GM12801 (cell line): ENCODE data around the gene DGCR8.

Source experiments
- CTCF ChIP-seq: IDR thresholded peaks from one replicate; pipeline ENCODE4 v1.5.1; 2011; ENCODE audit warnings: control low read depth; ENCODE audit not compliant: insufficient read length; ENCODE audit errors: extremely low read depth

Gene DGCR8

GRCh38 chr22:20130731-20131596, 50.9 kb downstream of the DGCR8 start:
- TF ChIP-seq CTCF: no peak

DNA sequence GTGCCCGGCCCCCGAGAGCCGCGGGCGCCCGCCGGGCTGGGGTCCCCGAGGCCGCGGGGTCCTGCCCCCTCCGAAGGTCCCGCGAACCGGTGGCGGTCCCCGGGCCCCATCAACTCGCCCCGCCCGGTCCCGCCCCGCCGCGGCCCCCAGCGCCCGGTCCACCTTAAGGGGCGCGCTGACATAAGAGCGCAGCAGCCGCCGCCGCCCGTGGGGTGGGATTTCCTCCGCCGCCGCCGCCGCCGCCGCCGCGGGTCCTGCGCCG, 51.5 kb downstream of the DGCR8 start, which contains the start of gene ZDHHC8:
TSS of gene ZDHHC8 (plus strand) at position 208 of the 262 bp plus-strand sequence. CDS start 144 bp downstream, outside the sequence.
- TF ChIP-seq CTCF: no peak

DNA sequence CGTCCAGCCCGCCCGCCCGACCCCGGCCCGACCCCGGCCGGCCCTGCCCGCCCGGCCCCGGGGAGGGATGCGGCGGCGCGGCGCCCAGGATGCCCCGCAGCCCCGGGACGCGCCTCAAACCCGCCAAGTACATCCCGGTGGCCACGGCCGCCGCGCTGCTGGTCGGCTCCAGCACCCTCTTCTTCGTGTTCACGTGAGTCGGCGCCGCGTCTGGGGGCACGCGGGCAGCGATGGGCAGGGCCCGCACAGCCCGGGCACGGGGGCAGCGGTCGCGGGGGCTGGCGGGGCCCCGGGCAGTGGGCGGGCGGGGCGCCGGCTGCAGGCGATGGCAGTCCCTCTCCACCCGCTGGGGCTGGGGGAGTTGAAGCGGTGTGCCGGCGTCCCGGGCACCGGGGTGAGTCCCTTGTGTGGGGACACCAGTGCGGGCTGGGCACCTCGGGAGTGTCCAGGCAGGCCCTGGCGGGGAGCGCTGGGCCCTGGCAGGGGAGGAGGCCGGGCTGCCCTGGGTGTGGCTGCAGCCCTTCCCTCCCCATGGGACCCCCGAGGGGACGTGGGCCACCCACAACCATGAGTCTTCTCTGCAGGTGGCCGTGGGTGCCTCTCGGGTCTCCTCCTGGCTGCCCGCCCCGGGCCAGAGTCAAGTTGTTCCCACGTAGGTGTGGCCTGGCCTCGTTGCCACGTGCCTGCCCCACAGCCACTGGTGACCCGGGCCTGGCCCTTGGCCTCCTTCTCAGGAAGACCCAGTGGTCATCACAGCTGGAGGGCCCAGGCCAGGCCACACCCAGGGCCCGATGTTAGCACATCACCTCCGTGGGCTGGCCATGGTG, 52.0 kb downstream of the DGCR8 start:
- no peak for TF ChIP-seq CTCF

- no peak for TF ChIP-seq CTCF
These were observed 52.7 kb downstream of the DGCR8 start for GRCh38 chr22:20132686-20133246.

DNA sequence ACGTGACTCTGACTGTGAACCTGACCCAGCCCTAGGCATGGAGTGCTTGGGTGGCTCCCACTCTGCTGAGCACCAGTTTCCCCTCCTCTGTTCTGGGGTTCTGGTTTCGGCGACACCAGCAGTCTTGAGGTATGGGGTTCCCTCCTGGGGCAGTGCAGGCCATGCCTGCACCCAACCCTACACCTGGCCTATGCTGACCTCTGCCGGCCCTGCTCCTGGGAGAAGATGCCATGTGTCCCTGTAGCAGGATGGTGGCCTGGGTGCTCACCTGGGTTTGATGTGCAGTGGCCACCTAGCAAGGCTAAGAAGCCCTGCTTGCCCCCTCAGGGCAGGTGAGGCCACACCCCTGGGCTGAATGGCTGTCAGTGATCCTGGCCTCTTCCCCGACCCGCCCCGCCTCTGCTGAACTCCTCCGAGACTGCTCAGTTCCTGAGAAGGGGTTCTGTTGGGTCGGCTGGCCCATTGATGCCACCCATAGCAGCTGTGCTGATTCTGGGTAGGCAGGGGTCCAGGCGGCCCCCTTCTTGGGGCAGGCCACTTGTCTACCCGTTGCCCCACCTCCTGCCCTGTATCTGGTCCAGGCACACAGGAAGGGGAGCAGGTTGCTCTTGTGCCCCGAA, 54.0 kb downstream of the DGCR8 start:
- TF ChIP-seq CTCF: no peak

- TF ChIP-seq CTCF: no peak
These were observed 55.2 kb downstream of the DGCR8 start for GRCh38 chr22:20135265-20135664.
